SK-N-SH (cell line): ENCODE measurements around the gene SLC17A3. TPM values are rescaled to one million over a fixed set of nuclear protein-coding genes. Genes with fewer than 3 reads are reported as not detected.

ENCODE experiments used
- CTCF ChIA-PET: fragments of 300-600, 350-600 bp; formaldehyde crosslinking; extraction: SDS; loops from one replicate; lab custom pipeline; 2021; lab: Yijun Ruan, JAX
- POLR2A ChIA-PET: fragments of 350-600 bp; sonication (Branson Sonifier 250); formaldehyde crosslinking; extraction: SDS; loops from one replicate; lab custom pipeline; 2020; ENCODE audit warnings: antibody characterized with exemption, inconsistent platforms; lab: Yijun Ruan, JAX
- DNase-seq: peaks from one replicate; pipeline ENCODE4 v3.0.0; 2012
- H2AFZ ChIP-seq: fragments of 200-600 bp; sonication (generic); 2 replicates; pipeline ENCODE4 v1.8.1; 2016; ENCODE audit warnings: antibody characterized with exemption, mild to moderate bottlenecking, low read depth
- H3F3A ChIP-seq: fragments of 200-600 bp; sonication (generic); replicated peaks from 2 replicates; pipeline ENCODE3; 2016; ENCODE audit warnings: antibody characterized with exemption, mild to moderate bottlenecking; ENCODE audit not compliant: insufficient read depth
- H3K27ac ChIP-seq, 2 experiments: fragments of 200-500 bp in 1 of 2; fragments of 200-600 bp in 1 of 2; sonication (Bioruptor generic) in 1 of 2; sonication (generic), shearing (Covaris generic) in 1 of 2; 2 replicates each; pipeline versions ENCODE4 v1.5.1 to v1.6.1; 2014 to 2016; ENCODE audit warnings: low read depth in 2 of 2, inconsistent platforms in 1 of 2, low read length in 1 of 2, mild to moderate bottlenecking in 1 of 2, mixed read lengths in 1 of 2
- H3K27me3 ChIP-seq: fragments of 200-600 bp; sonication (generic), shearing (Covaris generic); 2 replicates; pipeline ENCODE4 v1.6.1; 2016; ENCODE audit warnings: mixed run types; ENCODE audit not compliant: insufficient read depth
- H3K36me3 ChIP-seq, 2 experiments: fragments of 200-500 bp in 1 of 2; fragments of 200-600 bp in 1 of 2; sonication (Bioruptor generic) in 1 of 2; sonication (generic) in 1 of 2; replicated peaks in 1 of 2; 2 replicates each; pipeline versions ENCODE3 to v1.5.1; 2014 to 2016; ENCODE audit warnings: low read length in 1 of 2, mild to moderate bottlenecking in 1 of 2; ENCODE audit not compliant: insufficient read depth in 2 of 2, control insufficient read depth in 1 of 2
- H3K4me1 ChIP-seq, 2 experiments: fragments of 200-500 bp in 1 of 2; fragments of 200-600 bp in 1 of 2; sonication (Bioruptor generic) in 1 of 2; sonication (generic), shearing (Covaris generic) in 1 of 2; 2 replicates each; pipeline versions ENCODE4 v1.5.1 to v1.6.1; 2014 to 2016; ENCODE audit warnings: low read depth in 1 of 2, low read length in 1 of 2, mixed run types in 1 of 2; ENCODE audit not compliant: insufficient read depth in 2 of 2, control insufficient read depth in 1 of 2
- H3K4me2 ChIP-seq: fragments of 200-600 bp; sonication (generic), shearing (Covaris generic); 2 replicates; pipeline ENCODE4 v1.6.1; 2017; ENCODE audit warnings: mixed run types
- H3K4me3 ChIP-seq, 2 experiments: fragments of 200-500 bp in 1 of 2; fragments of 200-600 bp in 1 of 2; sonication (Bioruptor generic) in 1 of 2; sonication (generic), shearing (Covaris generic) in 1 of 2; 2 replicates each; pipeline versions ENCODE4 v1.5.1 to v1.8.1; 2014 to 2016; ENCODE audit warnings: low read depth in 2 of 2, inconsistent platforms in 1 of 2, low read length in 1 of 2, mild to moderate bottlenecking in 1 of 2, mixed read lengths in 1 of 2, moderate library complexity in 1 of 2
- H3K79me2 ChIP-seq: fragments of 200-600 bp; sonication (generic); 2 replicates; pipeline ENCODE4 v1.8.1; 2017; ENCODE audit warnings: mild to moderate bottlenecking; ENCODE audit not compliant: insufficient read depth
- H3K9ac ChIP-seq: fragments of 200-600 bp; sonication (generic); 2 replicates; pipeline ENCODE4 v1.6.1; 2017; ENCODE audit warnings: mixed run types
- H3K9me2 ChIP-seq: fragments of 200-600 bp; sonication (generic); 2 replicates; pipeline ENCODE4 v1.6.1; 2017; ENCODE audit warnings: mixed run types
- H3K9me3 ChIP-seq: fragments of 200-600 bp; sonication (generic); 2 replicates; pipeline ENCODE4 v1.6.1; 2017; ENCODE audit warnings: mixed run types, mild to moderate bottlenecking, moderate library complexity
- H4K20me1 ChIP-seq: fragments of 200-600 bp; sonication (generic); 2 replicates; pipeline ENCODE4 v1.6.1; 2017; ENCODE audit warnings: mild to moderate bottlenecking, mixed run types; ENCODE audit not compliant: insufficient read depth
- CHD2 ChIP-seq: fragments of 150-350 bp; IDR thresholded peaks from 2 replicates; pipeline ENCODE4 v1.6.1; 2018; ENCODE audit warnings: low read length; ENCODE audit not compliant: partially characterized antibody
- ELF1 ChIP-seq: IDR thresholded peaks from 2 replicates; pipeline ENCODE4 v1.4.0; 2012
- EP300 ChIP-seq, 2 experiments: IDR thresholded peaks; 2 replicates each; pipeline versions ENCODE4 v1.4.0 to v1.6.1; 2012; ENCODE audit warnings: borderline replicate concordance in 1 of 2, low read depth in 1 of 2, low read length in 1 of 2
- EZH2phosphoT487 ChIP-seq: fragments of 200-600 bp; sonication (generic); IDR thresholded peaks from 2 replicates; pipeline ENCODE4 v1.6.1; 2017; ENCODE audit warnings: low read depth, mixed run types, mild to moderate bottlenecking, antibody characterized with exemption, moderate library complexity, borderline replicate concordance
- FOSL2 ChIP-seq: IDR thresholded peaks from 2 replicates; pipeline ENCODE4 v1.4.0; 2012; ENCODE audit warnings: low read depth, mild to moderate bottlenecking, moderate library complexity, borderline replicate concordance
- FOXM1 ChIP-seq: IDR thresholded peaks from 2 replicates; pipeline ENCODE4 v1.4.0; 2012; ENCODE audit warnings: low read depth, mild to moderate bottlenecking
- GATA2 ChIP-seq: sonication (generic); formaldehyde crosslinking; IDR thresholded peaks from 2 replicates; pipeline ENCODE4 v1.5.0; 2020; ENCODE audit warnings: mild to moderate bottlenecking, missing genetic modification reagents
- MXI1 ChIP-seq: IDR thresholded peaks from 2 replicates; pipeline ENCODE4 v1.6.1; 2012; ENCODE audit warnings: mild to moderate bottlenecking, low read depth, low read length, improper control_type of control experiment
- NFIC ChIP-seq: IDR thresholded peaks from 2 replicates; pipeline ENCODE4 v1.4.0; 2012; ENCODE audit warnings: borderline replicate concordance
- NRF1 ChIP-seq: IDR thresholded peaks from 2 replicates; pipeline ENCODE4 v1.6.1; 2012; ENCODE audit warnings: low read depth, mild to moderate bottlenecking, low read length
- RCOR1 ChIP-seq: fragments of 150-350 bp; IDR thresholded peaks from 2 replicates; pipeline ENCODE4 v1.6.1; 2017; ENCODE audit warnings: antibody characterized with exemption, low read length
- REST ChIP-seq: IDR thresholded peaks from 2 replicates; pipeline ENCODE4 v1.6.1; 2012; ENCODE audit warnings: mild to moderate bottlenecking, low read depth, low read length, moderate library complexity
- RFX5 ChIP-seq: IDR thresholded peaks from 2 replicates; pipeline ENCODE4 v1.6.1; 2012; ENCODE audit warnings: mild to moderate bottlenecking, improper control_type of control experiment, low read length
- SMC3 ChIP-seq: IDR thresholded peaks from 2 replicates; pipeline ENCODE4 v1.6.1; 2012; ENCODE audit warnings: low read depth, low read length, improper control_type of control experiment
- TAF1 ChIP-seq: IDR thresholded peaks from 2 replicates; pipeline ENCODE4 v1.6.1; 2012; ENCODE audit warnings: low read depth, mild to moderate bottlenecking, low read length, moderate library complexity, borderline replicate concordance
- TEAD4 ChIP-seq: IDR thresholded peaks from 2 replicates; pipeline ENCODE4 v1.4.0; 2012; ENCODE audit warnings: mild to moderate bottlenecking, borderline replicate concordance; ENCODE audit not compliant: insufficient read depth
- USF2 ChIP-seq: fragments of 150-350 bp; IDR thresholded peaks from 2 replicates; pipeline ENCODE4 v1.6.1; 2017; ENCODE audit warnings: antibody characterized with exemption, low read length, low read depth, borderline replicate concordance
- WGBS: methylation state at CpG from one replicate; pipeline ENCODE4 v1.1.6; 2017; ENCODE audit warnings: low lambda C conversion rate; 5-methylcytosine and 5-hydroxymethylcytosine counted together
- polyA plus RNA-seq, 3 experiments: library from polyadenylated mRNA; depleted of rRNA; stranded (reverse); fragments of >200 nt; gene quantifications; 2 replicates each; pipeline ENCODE4 v1.2.3, GENCODE V29; 2012
- TF ChIP-seq, protein P1 (sequence below): IDR thresholded peaks from 2 replicates; pipeline ENCODE4 v1.4.0; 2012; ENCODE audit warnings: low read depth

SLC17A3 gene
- polyA plus RNA-seq, 1 of the 3 experiments (the other 2 are of a cell fraction), result not detected

DNA sequence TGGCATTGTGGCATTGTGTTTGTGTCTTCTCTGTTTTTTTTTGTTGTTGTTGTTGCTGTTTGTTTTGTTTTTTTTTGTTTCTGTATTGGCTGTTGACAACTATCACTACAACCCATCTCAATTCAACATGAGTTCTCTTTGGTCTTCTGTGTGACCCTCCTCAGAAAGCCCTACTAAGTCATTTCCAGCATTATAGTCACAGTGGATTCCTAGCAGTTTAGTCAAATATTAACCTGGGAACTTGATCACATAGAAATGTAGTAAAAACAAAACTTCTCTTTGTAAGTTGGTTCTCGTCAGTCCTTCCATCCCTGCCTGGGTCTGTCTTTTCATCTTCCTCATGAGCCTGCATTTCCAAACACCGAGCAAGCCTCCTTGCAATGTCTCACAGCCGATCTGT, 39.7 kb upstream of the SLC17A3 start:
- Histone ChIP-seq H3K27me3 (no peaks in the 10 kb centered on the region), H3K36me3 (no peaks in the 10 kb centered on the region), H3K79me2 (no peaks in the 10 kb centered on the region), H3K9me3 (no peaks in the 10 kb centered on the region), H4K20me1 (no peaks in the 10 kb centered on the region), H3K4me1 (no peaks in the 10 kb centered on the region), H2AFZ (no peak overlapping the region), H3K27ac (no peak overlapping the region), H3K9me2 (no peaks in the 10 kb centered on the region), H3F3A (no peaks in the 10 kb centered on the region), H3K4me3 (no peak overlapping the region), H3K4me2 (no peak overlapping the region), H3K9ac (no peak overlapping the region)
- POLR2A ChIA-PET, result no interaction called here
- DNase-seq, result no peak
- 57% methylated on average over 3 of the region's 3 CpGs for WGBS
- CTCF ChIA-PET, result interaction anchor here (0.9 kb wide), 1 partner anchor 196 kb away, joined by 3 read pairs; no protein-coding TSS in a partner anchor
- no peak for TF ChIP-seq REST

DNA sequence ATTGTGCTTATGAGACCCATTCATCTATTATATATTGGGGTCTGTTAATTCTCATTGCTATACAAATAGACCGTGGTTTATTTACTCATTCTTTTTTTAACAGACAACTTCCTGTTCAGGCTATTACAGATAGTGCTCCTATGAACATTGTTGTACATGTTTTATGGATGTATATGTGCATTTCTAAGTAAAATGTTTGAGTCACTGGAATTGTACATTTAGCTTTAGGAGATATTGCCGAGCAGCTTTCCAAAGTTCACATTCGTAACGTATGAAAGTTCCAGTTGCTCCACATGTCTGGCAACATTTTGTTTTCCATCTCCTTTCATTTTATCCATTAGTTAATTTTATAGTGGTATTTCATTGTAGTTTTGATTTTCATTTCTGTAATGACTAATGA, 37.3 kb upstream of the SLC17A3 start:
- H3K4me2 ChIP-seq, result no peak overlapping the region
- no peak overlapping the region for H3K4me3 ChIP-seq
- no peaks in the 10 kb centered on the region for H3F3A ChIP-seq
- POLR2A ChIA-PET, result no interaction called here
- H3K27ac ChIP-seq, result no peak overlapping the region
- H3K9me3 ChIP-seq, result no peaks in the 10 kb centered on the region
- no peaks in the 10 kb centered on the region for H4K20me1 ChIP-seq
- H3K36me3 ChIP-seq, result no peaks in the 10 kb centered on the region
- no peak for DNase-seq
- H3K27me3 ChIP-seq, result no peaks in the 10 kb centered on the region
- no peak overlapping the region for H2AFZ ChIP-seq
- H3K9me2 ChIP-seq, result no peaks in the 10 kb centered on the region
- H3K79me2 ChIP-seq, result no peaks in the 10 kb centered on the region
- H3K4me1 ChIP-seq, result no peaks in the 10 kb centered on the region
- no peak overlapping the region for H3K9ac ChIP-seq
- WGBS, result 81% methylated on average over 4 of the region's 4 CpGs
- CTCF ChIA-PET, result interaction anchor here (1.8 kb wide), 1 partner anchor 193 kb away, joined by 5 read pairs; no protein-coding TSS in a partner anchor
- no peak for TF ChIP-seq FOXM1
- no peak for TF ChIP-seq RFX5
- no peak for TF ChIP-seq RCOR1
- no peak for TF ChIP-seq GATA2 (CRISPR knock-in tag)
- TF ChIP-seq EZH2phosphoT487, result no peak
- no peak for TF ChIP-seq NRF1
- no peak for TF ChIP-seq SMC3
- no peak for TF ChIP-seq TAF1
- no peak for TF ChIP-seq EP300 (IDR thresholded peaks at IDR 0.05; ENCODE audit: borderline replicate concordance in 1 of 2, low read depth in 1 of 2, low read length in 1 of 2)
- no peak for TF ChIP-seq MXI1
- no peak for TF ChIP-seq ELF1
- no peak for TF ChIP-seq USF2
- TF ChIP-seq REST, result no peak
- no peak for TF ChIP-seq FOSL2
- TF ChIP-seq, protein P1, sequence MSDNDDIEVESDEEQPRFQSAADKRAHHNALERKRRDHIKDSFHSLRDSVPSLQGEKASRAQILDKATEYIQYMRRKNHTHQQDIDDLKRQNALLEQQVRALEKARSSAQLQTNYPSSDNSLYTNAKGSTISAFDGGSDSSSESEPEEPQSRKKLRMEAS, result no peak
- TF ChIP-seq CHD2, result no peak
- TF ChIP-seq NFIC, result no peak
- TF ChIP-seq TEAD4, result no peak
